ENCODE data around the gene DNAL1. TPM values are rescaled to one million over a fixed set of nuclear protein-coding genes. Genes with fewer than 3 reads are reported as not detected.

The DNAL1 gene
- polyA plus RNA-seq, 2 donors, result 1.7 to 2.5 TPM

DNA sequence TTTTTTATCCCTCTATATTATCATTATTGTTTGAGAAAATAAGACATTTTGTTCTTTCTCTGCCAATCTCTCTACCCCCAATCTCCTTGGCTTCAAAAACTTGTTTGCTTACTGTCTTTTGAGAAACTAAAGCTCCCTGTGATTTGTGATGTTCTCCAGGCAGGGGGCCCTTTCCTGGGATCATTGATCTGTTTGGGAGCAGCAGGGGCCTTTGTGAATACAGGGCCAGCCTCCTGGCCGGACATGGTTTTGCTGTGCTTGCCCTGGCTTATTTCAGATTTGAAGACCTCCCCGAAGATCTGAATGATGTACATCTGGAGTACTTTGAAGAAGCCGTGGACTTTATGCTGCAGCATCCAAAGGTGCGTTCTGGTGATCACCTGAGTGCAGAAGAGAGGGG lies 28.0 kb upstream of the DNAL1 start:
- no peaks in the 10 kb centered on the region for H3K9me3 ChIP-seq (ENCODE audit: control insufficient read depth in 2 of 2, insufficient read depth in 1 of 2, low read depth in 1 of 2, low read length in 1 of 2)
- no peak overlapping the region for H3K4me3 ChIP-seq (ENCODE audit: low read depth in 1 of 2, low read length in 2 of 2)
- WGBS, 2 donors, result 80 to 85% methylated on average over 4 of the region's 4 CpGs
- no peaks in the 10 kb centered on the region for H3K4me1 ChIP-seq (ENCODE audit: control insufficient read depth in 2 of 2, insufficient read depth in 2 of 2, low read length in 1 of 2)
- no peaks in the 10 kb centered on the region for H3K27me3 ChIP-seq (ENCODE audit: control insufficient read depth in 1 of 2, insufficient read depth in 2 of 2, low read length in 2 of 2)
- no peak overlapping the region for H3K27ac ChIP-seq (ENCODE audit: low read depth in 2 of 2, low read length in 1 of 2)
- no peaks in the 10 kb centered on the region for H3K36me3 ChIP-seq (ENCODE audit: control insufficient read depth in 2 of 2, insufficient read depth in 2 of 2, low read length in 1 of 2)

- 54 to 70% methylated on average over 1 of the region's 1 CpG for WGBS, 2 donors
- Histone ChIP-seq H3K27ac (ENCODE audit: low read depth in 2 of 2, low read length in 1 of 2) (no peak overlapping the region), H3K4me3 (ENCODE audit: low read depth in 1 of 2, low read length in 2 of 2) (no peak overlapping the region), H3K36me3 (ENCODE audit: control insufficient read depth in 2 of 2, insufficient read depth in 2 of 2, low read length in 1 of 2) (no peaks in the 10 kb centered on the region), H3K27me3 (ENCODE audit: control insufficient read depth in 1 of 2, insufficient read depth in 2 of 2, low read length in 2 of 2) (no peaks in the 10 kb centered on the region), H3K9me3 (ENCODE audit: control insufficient read depth in 2 of 2, insufficient read depth in 1 of 2, low read depth in 1 of 2, low read length in 1 of 2) (no peaks in the 10 kb centered on the region), H3K4me1 (ENCODE audit: control insufficient read depth in 2 of 2, insufficient read depth in 2 of 2, low read length in 1 of 2) (no peaks in the 10 kb centered on the region)
Measured at GRCh38 chr14:73619524-73619923, 25.3 kb upstream of the DNAL1 start.

GRCh38 chr14:73620268-73620667 lies 24.5 kb upstream of the DNAL1 start:
- Histone ChIP-seq H3K9me3 (ENCODE audit: control insufficient read depth in 2 of 2, insufficient read depth in 1 of 2, low read depth in 1 of 2, low read length in 1 of 2) (no peaks in the 10 kb centered on the region), H3K36me3 (ENCODE audit: control insufficient read depth in 2 of 2, insufficient read depth in 2 of 2, low read length in 1 of 2) (no peaks in the 10 kb centered on the region), H3K27ac (ENCODE audit: low read depth in 2 of 2, low read length in 1 of 2) (no peak overlapping the region), H3K4me3 (ENCODE audit: low read depth in 1 of 2, low read length in 2 of 2) (no peak overlapping the region), H3K27me3 (ENCODE audit: control insufficient read depth in 1 of 2, insufficient read depth in 2 of 2, low read length in 2 of 2) (no peaks in the 10 kb centered on the region), H3K4me1 (ENCODE audit: control insufficient read depth in 2 of 2, insufficient read depth in 2 of 2, low read length in 1 of 2) (no peaks in the 10 kb centered on the region)
- WGBS, 2 donors, result 82 to 90% methylated on average over 10 of the region's 10 CpGs

- no peaks in the 10 kb centered on the region for H3K36me3 ChIP-seq (ENCODE audit: control insufficient read depth in 2 of 2, insufficient read depth in 2 of 2, low read length in 1 of 2)
- H3K4me3 ChIP-seq (ENCODE audit: low read depth in 1 of 2, low read length in 2 of 2), result no peak overlapping the region
- H3K9me3 ChIP-seq (ENCODE audit: control insufficient read depth in 2 of 2, insufficient read depth in 1 of 2, low read depth in 1 of 2, low read length in 1 of 2), result no peaks in the 10 kb centered on the region
- no peak overlapping the region for H3K27ac ChIP-seq (ENCODE audit: low read depth in 2 of 2, low read length in 1 of 2)
- 92 to 93% methylated on average over 4 of the region's 4 CpGs for WGBS, 2 donors
- H3K4me1 ChIP-seq (ENCODE audit: control insufficient read depth in 2 of 2, insufficient read depth in 2 of 2, low read length in 1 of 2), result no peaks in the 10 kb centered on the region
- H3K27me3 ChIP-seq (ENCODE audit: control insufficient read depth in 1 of 2, insufficient read depth in 2 of 2, low read length in 2 of 2), result no peaks in the 10 kb centered on the region
Measured at GRCh38 chr14:73623504-73624054, 21.2 kb upstream of the DNAL1 start.

DNA sequence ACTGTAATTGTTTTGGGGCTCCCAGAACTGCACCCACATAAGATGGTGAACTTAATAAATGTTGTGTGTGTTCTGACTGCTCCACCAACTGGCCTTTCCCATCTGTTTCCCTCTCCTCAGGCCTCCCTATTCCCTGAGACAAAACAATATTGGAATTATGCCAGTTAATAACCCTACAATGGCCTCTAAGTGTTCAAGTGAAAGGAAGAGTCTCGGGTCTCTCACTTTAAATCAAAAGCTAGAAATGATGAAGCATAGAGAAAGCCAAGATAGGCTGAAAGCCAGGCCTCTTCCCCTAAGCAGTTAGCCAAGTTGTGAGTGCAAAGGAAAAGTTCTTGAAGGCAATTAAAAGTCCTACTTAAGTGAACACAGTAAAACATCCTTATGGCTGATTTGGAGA lies 19.1 kb upstream of the DNAL1 start:
- H3K4me1 ChIP-seq (ENCODE audit: control insufficient read depth in 2 of 2, insufficient read depth in 2 of 2, low read length in 1 of 2), result no peaks in the 10 kb centered on the region
- H3K36me3 ChIP-seq (ENCODE audit: control insufficient read depth in 2 of 2, insufficient read depth in 2 of 2, low read length in 1 of 2), result no peaks in the 10 kb centered on the region
- no peak overlapping the region for H3K4me3 ChIP-seq (ENCODE audit: low read depth in 1 of 2, low read length in 2 of 2)
- no peak overlapping the region for H3K27ac ChIP-seq (ENCODE audit: low read depth in 2 of 2, low read length in 1 of 2)
- no peaks in the 10 kb centered on the region for H3K27me3 ChIP-seq (ENCODE audit: control insufficient read depth in 1 of 2, insufficient read depth in 2 of 2, low read length in 2 of 2)
- no peaks in the 10 kb centered on the region for H3K9me3 ChIP-seq (ENCODE audit: control insufficient read depth in 2 of 2, insufficient read depth in 1 of 2, low read depth in 1 of 2, low read length in 1 of 2)
- 50 to 54% methylated on average over 1 of the region's 1 CpG for WGBS, 2 donors

DNA sequence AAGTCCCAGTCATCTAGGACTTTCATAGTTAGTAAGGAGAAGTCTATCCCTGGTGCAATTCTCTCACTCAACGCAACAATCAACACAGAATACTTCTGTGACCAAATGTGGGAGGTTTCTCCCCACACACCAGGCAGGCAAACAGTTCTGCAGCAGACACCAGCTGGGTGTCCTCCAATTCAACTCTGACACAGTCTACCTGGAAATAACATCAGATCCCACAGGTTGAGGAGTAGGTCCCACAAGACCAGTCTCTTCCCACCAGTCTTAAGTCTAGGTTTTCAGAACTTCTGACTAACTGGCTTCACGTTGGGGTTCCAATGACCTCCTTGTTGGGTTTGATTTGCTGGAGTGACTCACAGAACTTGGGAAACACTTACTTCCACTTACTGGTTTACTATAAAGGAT lies 17.6 kb upstream of the DNAL1 start:
- Histone ChIP-seq H3K4me3 (ENCODE audit: low read depth in 1 of 2, low read length in 2 of 2) (no peak overlapping the region), H3K27me3 (ENCODE audit: control insufficient read depth in 1 of 2, insufficient read depth in 2 of 2, low read length in 2 of 2) (no peaks in the 10 kb centered on the region), H3K27ac (ENCODE audit: low read depth in 2 of 2, low read length in 1 of 2) (no peak overlapping the region), H3K4me1 (ENCODE audit: control insufficient read depth in 2 of 2, insufficient read depth in 2 of 2, low read length in 1 of 2) (no peaks in the 10 kb centered on the region), H3K9me3 (ENCODE audit: control insufficient read depth in 2 of 2, insufficient read depth in 1 of 2, low read depth in 1 of 2, low read length in 1 of 2) (no peaks in the 10 kb centered on the region), H3K36me3 (ENCODE audit: control insufficient read depth in 2 of 2, insufficient read depth in 2 of 2, low read length in 1 of 2) (no peaks in the 10 kb centered on the region)
- WGBS, 2 donors, result 86 to 87% methylated on average over 2 of the region's 2 CpGs

DNA sequence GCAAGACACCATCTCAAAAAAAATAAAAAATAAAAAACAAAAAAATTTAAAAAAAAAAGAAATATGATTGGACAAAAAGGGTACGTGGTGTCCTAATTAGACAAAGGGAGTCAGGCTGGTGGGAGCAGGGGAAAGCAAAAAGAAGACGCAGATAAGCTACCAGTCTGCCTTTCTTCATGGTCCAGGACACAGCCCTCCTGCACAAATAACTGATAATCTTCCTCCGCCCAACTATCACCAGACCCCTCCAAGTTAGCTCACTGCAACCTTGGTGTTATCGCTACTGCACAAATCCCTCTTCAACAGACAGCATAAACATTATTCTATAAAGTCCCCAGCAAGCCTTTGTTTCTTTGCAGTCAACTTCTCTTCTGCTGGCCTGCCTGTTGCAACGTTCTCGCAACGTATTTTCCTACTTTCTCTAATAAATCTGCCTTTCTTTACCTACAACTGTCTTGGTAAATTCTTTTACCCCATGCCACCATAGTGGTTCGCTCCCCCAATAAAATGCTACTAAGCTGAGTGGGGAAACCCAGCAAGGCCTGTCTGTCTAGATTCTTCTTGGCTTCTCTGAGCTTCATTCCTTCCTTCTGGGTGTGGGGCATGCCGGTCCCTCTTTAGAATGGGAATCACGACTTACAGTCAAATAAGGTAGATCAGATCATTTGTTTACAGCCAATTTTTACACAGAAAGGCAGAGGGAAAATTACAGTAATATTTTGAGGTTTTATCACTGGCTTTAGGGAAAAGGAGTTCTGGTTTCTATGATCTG lies 14.6 kb upstream of the DNAL1 start:
- Histone ChIP-seq H3K4me1 (ENCODE audit: control insufficient read depth in 2 of 2, insufficient read depth in 2 of 2, low read length in 1 of 2) (no peaks in the 10 kb centered on the region), H3K36me3 (ENCODE audit: control insufficient read depth in 2 of 2, insufficient read depth in 2 of 2, low read length in 1 of 2) (no peaks in the 10 kb centered on the region)
- 81 to 87% methylated on average over 10 of the region's 10 CpGs for WGBS, 2 donors

DNA sequence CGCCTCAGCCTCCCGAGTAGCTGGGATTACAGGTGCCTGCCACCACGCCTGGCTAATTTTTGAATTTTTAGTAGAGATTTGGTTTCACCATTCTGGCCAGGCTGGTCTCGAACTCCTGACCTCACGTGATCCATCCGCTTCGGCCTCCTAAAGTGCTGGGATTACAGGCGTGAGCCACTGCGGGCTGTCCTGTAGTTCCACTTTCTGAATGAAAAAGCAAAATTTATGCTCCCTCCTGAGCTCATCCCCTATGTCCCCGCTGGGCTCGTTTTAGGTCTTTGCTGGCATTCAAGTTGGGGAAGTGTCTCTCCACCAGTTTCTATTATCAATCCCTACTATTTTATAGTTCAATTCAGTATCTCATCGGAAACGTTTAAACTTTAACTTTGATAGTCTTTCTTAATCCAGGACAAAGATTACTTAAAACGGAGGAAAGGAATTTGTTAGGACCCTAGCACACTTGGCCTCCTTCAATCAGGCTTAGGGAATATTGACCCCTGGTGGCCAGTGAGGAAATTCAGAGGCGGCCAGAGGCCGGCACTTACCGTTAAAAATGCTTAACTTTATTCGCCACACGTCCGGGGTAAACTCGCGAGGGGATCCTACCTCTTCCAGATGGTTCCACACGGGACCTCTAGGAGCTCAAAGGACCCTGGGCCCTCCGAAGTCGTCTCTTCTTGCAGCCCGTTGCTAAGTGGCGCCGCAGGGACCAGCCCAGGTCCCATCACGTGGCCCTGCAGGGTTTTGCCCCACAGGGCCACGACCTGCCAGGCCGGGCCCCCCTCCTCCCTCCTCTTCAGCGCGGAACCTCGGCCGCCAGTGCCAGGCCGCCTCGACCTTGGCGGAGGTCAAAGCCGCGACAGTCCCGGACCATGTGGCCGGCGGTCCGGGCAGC lies 11.4 kb upstream of the DNAL1 start:
- Histone ChIP-seq H3K27me3 (ENCODE audit: control insufficient read depth in 1 of 2, insufficient read depth in 2 of 2, low read length in 2 of 2) (no peaks in the 10 kb centered on the region), H3K36me3 (ENCODE audit: control insufficient read depth in 2 of 2, insufficient read depth in 2 of 2, low read length in 1 of 2) (no peaks in the 10 kb centered on the region), H3K4me3 (ENCODE audit: low read depth in 1 of 2, low read length in 2 of 2) (peak overlapping the region; percentile 50 to 63), H3K4me1 (ENCODE audit: control insufficient read depth in 2 of 2, insufficient read depth in 2 of 2, low read length in 1 of 2) (no peaks in the 10 kb centered on the region), H3K27ac (ENCODE audit: low read depth in 2 of 2, low read length in 1 of 2) (no peak overlapping the region), H3K9me3 (ENCODE audit: control insufficient read depth in 2 of 2, insufficient read depth in 1 of 2, low read depth in 1 of 2, low read length in 1 of 2) (no peaks in the 10 kb centered on the region)
- 16 to 19% methylated on average over 37 to 44 of the region's 44 CpGs for WGBS, 2 donors

More for the DNA sequence above, 14.6 kb upstream of the DNAL1 start:
- Histone ChIP-seq H3K9me3 (ENCODE audit: control insufficient read depth in 2 of 2, insufficient read depth in 1 of 2, low read depth in 1 of 2, low read length in 1 of 2) (no peaks in the 10 kb centered on the region), H3K27me3 (ENCODE audit: control insufficient read depth in 1 of 2, insufficient read depth in 2 of 2, low read length in 2 of 2) (no peaks in the 10 kb centered on the region), H3K27ac (ENCODE audit: low read depth in 2 of 2, low read length in 1 of 2) (no peak overlapping the region), H3K4me3 (ENCODE audit: low read depth in 1 of 2, low read length in 2 of 2) (no peak overlapping the region)

DNA sequence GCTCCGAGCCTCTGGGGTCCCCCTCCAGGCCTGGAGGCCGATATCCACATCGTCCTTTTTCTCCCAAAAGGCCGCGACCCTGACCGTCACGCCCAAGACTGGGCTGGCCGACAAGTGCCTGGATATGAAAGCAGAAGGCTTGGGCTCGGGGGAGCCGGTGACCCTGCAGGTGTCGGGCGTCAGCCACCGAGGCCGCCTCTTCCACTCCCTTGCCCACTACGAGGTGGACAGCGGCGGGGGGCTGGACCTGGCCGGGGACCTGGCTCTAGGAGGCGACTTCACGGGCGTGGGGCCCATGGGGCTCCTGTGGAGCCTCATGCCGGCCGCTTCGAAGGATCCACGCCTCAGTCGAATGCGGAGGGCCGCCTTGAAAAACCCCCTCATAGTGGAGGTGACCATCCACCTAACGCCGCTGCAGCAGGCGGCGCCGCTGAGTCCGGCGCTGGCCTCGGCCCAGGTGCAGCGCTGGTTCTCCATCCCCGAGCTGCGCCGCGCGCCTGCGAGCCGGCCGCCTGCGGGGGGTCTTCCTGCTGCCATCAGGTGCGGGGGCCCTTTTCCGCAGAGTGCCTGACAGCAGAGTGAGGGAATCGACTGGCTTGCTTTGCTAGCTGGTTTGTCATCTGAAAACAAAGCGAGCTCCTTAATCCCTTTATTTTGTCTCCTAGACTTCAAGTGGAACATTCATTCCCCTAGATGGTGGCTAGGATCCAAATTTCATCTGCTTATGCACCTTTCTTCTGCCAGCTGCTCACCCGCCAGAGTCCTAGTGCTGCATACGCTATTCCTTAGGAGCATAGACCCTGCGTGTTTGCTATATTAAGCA lies 10.6 kb upstream of the DNAL1 start:
- Histone ChIP-seq H3K27ac (ENCODE audit: low read depth in 2 of 2, low read length in 1 of 2) (peak overlapping the region in 1 of 2 donors; percentile 26), H3K27me3 (ENCODE audit: control insufficient read depth in 1 of 2, insufficient read depth in 2 of 2, low read length in 2 of 2) (no peaks in the 10 kb centered on the region), H3K4me1 (ENCODE audit: control insufficient read depth in 2 of 2, insufficient read depth in 2 of 2, low read length in 1 of 2) (no peaks in the 10 kb centered on the region), H3K9me3 (ENCODE audit: control insufficient read depth in 2 of 2, insufficient read depth in 1 of 2, low read depth in 1 of 2, low read length in 1 of 2) (no peaks in the 10 kb centered on the region), H3K36me3 (ENCODE audit: control insufficient read depth in 2 of 2, insufficient read depth in 2 of 2, low read length in 1 of 2) (no peaks in the 10 kb centered on the region), H3K4me3 (ENCODE audit: low read depth in 1 of 2, low read length in 2 of 2) (peak overlapping the region; percentile 50 to 63)
- WGBS, 2 donors, result 9 to 13% methylated on average over 52 to 53 of the region's 53 CpGs

Measured in esophagus (tissue), 2 donors.